H9 (cell line): ENCODE results near the gene PUM2. TPM values are rescaled to one million over a fixed set of nuclear protein-coding genes. Genes with fewer than 3 reads are reported as not detected.

Experiments used
- DNase-seq: peaks from one replicate; pipeline ENCODE4 v3.0.0-alpha.2; 2017
- H2AFZ ChIP-seq: one replicate; pipeline ENCODE4 v1.6.1; 2013; ENCODE audit warnings: mild to moderate bottlenecking, low read length, control low read depth, moderate library complexity
- H2AK5ac ChIP-seq: 2 replicates; pipeline ENCODE4 v1.6.1; 2013; ENCODE audit warnings: low read length, control low read depth, mixed read lengths; ENCODE audit not compliant: insufficient read length
- H2BK120ac ChIP-seq: one replicate; pipeline ENCODE4 v1.6.1; 2013; ENCODE audit warnings: low read depth, mild to moderate bottlenecking, low read length, control low read depth, inconsistent platforms; ENCODE audit not compliant: poor library complexity, severe bottlenecking
- H2BK12ac ChIP-seq: 2 replicates; pipeline ENCODE4 v1.6.1; 2013; ENCODE audit warnings: low read length, control low read depth, mixed read lengths, low read depth; ENCODE audit not compliant: insufficient read length
- H2BK15ac ChIP-seq: 2 replicates; pipeline ENCODE4 v1.6.1; 2013; ENCODE audit warnings: low read depth, low read length, control low read depth
- H2BK20ac ChIP-seq: one replicate; pipeline ENCODE4 v1.6.1; 2013; ENCODE audit warnings: low read depth, mild to moderate bottlenecking, low read length, control low read depth, inconsistent platforms; ENCODE audit not compliant: poor library complexity, severe bottlenecking
- H2BK5ac ChIP-seq: 2 replicates; pipeline ENCODE4 v1.6.1; 2013; ENCODE audit warnings: low read length, control low read depth, mixed read lengths; ENCODE audit not compliant: insufficient read length
- H3K14ac ChIP-seq: 2 replicates; pipeline ENCODE4 v1.6.1; 2013; ENCODE audit warnings: low read length, control low read depth; ENCODE audit not compliant: insufficient read depth
- H3K18ac ChIP-seq: 2 replicates; pipeline ENCODE4 v1.6.1; 2013; ENCODE audit warnings: low read depth, mild to moderate bottlenecking, mixed read lengths, low read length, control low read depth; ENCODE audit not compliant: insufficient read length
- H3K23ac ChIP-seq: 2 replicates; pipeline ENCODE4 v1.6.1; 2013; ENCODE audit warnings: low read length, control low read depth, mixed read lengths, low read depth; ENCODE audit not compliant: insufficient read length
- H3K23me2 ChIP-seq: 2 replicates; pipeline ENCODE4 v1.6.1; 2013; ENCODE audit warnings: low read depth, mild to moderate bottlenecking, mixed read lengths, low read length, control low read depth; ENCODE audit not compliant: insufficient read length, poor library complexity, severe bottlenecking
- H3K27ac ChIP-seq: 2 replicates; pipeline ENCODE4 v1.5.1; 2013; ENCODE audit warnings: low read length, control low read depth, mixed read lengths, low read depth; ENCODE audit not compliant: insufficient read length
- H3K27me3 ChIP-seq: 2 replicates; pipeline ENCODE4 v1.6.1; 2013; ENCODE audit warnings: low read length, control low read depth, inconsistent platforms; ENCODE audit not compliant: insufficient read depth
- H3K4ac ChIP-seq: 2 replicates; pipeline ENCODE4 v1.6.1; 2013; ENCODE audit warnings: low read depth, mild to moderate bottlenecking, control low read depth, inconsistent platforms, low read length, moderate library complexity
- H3K4me1 ChIP-seq: 2 replicates; pipeline ENCODE4 v1.6.1; 2013; ENCODE audit warnings: low read length, control low read depth, inconsistent platforms; ENCODE audit not compliant: insufficient read depth
- H3K4me2 ChIP-seq: 2 replicates; pipeline ENCODE4 v1.6.1; 2013; ENCODE audit warnings: low read length, control low read depth, mixed read lengths; ENCODE audit not compliant: insufficient read length, insufficient read depth
- H3K56ac ChIP-seq: 2 replicates; pipeline ENCODE4 v1.6.1; 2013; ENCODE audit warnings: low read depth, mild to moderate bottlenecking, mixed read lengths, low read length, control low read depth; ENCODE audit not compliant: insufficient read length
- H3K79me1 ChIP-seq: 2 replicates; pipeline ENCODE4 v1.6.1; 2013; ENCODE audit warnings: low read depth, mild to moderate bottlenecking, moderate library complexity, low read length, control low read depth, inconsistent platforms; ENCODE audit not compliant: insufficient read depth, poor library complexity, severe bottlenecking
- H3K79me2 ChIP-seq: 2 replicates; pipeline ENCODE4 v1.6.1; 2013; ENCODE audit warnings: low read length, control low read depth, inconsistent platforms; ENCODE audit not compliant: insufficient read depth
- H3K9ac ChIP-seq: 2 replicates; pipeline ENCODE4 v1.6.1; 2013; ENCODE audit warnings: low read length, control low read depth, mixed read lengths; ENCODE audit not compliant: insufficient read length; ENCODE audit errors: extremely low read depth
- H3K9me3 ChIP-seq: one replicate; pipeline ENCODE4 v1.6.1; 2013; ENCODE audit warnings: low read depth, low read length, inconsistent platforms; ENCODE audit not compliant: control insufficient read depth
- H3T11ph ChIP-seq: one replicate; pipeline ENCODE4 v1.6.1; 2013; ENCODE audit warnings: mild to moderate bottlenecking, low read length, control low read depth, inconsistent platforms
- H4K20me1 ChIP-seq: one replicate; pipeline ENCODE4 v1.6.1; 2013; ENCODE audit not compliant: control insufficient read depth, insufficient read length, insufficient read depth
- H4K5ac ChIP-seq: 2 replicates; pipeline ENCODE4 v1.6.1; 2013; ENCODE audit warnings: low read depth, mild to moderate bottlenecking, mixed read lengths, low read length, control low read depth; ENCODE audit not compliant: insufficient read length
- H4K8ac ChIP-seq: replicated peaks from 2 replicates; pipeline ENCODE4 v1.6.1; 2013; ENCODE audit warnings: low read length, control low read depth, mixed read lengths, low read depth; ENCODE audit not compliant: insufficient read length
- H4K91ac ChIP-seq: 2 replicates; pipeline ENCODE4 v1.6.1; 2013; ENCODE audit warnings: low read depth, mild to moderate bottlenecking, moderate library complexity, mixed read lengths, low read length, control low read depth; ENCODE audit not compliant: insufficient read length
- H3K27ac Mint-ChIP-seq, 3 experiments: 2 replicates in 2 of 3; 3 replicates in 1 of 3; pipeline ENCODE4 v1.8.0; 2020 to 2021; ENCODE audit warnings: mixed read lengths in 3 of 3, mild to moderate bottlenecking in 1 of 3, moderate library complexity in 1 of 3
- H3K27me3 Mint-ChIP-seq: 2 replicates; pipeline ENCODE4 v1.8.0; 2021; ENCODE audit warnings: low read depth, mild to moderate bottlenecking, moderate library complexity, mixed read lengths
- H3K36me3 Mint-ChIP-seq, 3 experiments: 2 replicates in 2 of 3; 3 replicates in 1 of 3; pipeline ENCODE4 v1.8.0; 2020 to 2021; ENCODE audit warnings: low read depth in 3 of 3, mixed read lengths in 3 of 3; ENCODE audit not compliant: insufficient read depth in 1 of 3
- H3K4me1 Mint-ChIP-seq, 2 experiments: 2 replicates each; pipeline ENCODE4 v1.8.0; 2020; ENCODE audit warnings: mixed read lengths in 2 of 2
- H3K4me3 Mint-ChIP-seq, 2 experiments: 2 replicates in 1 of 2; 3 replicates in 1 of 2; pipeline ENCODE4 v1.8.0; 2020 to 2021; ENCODE audit warnings: mild to moderate bottlenecking in 2 of 2, mixed read lengths in 2 of 2, moderate library complexity in 1 of 2
- H3K9me3 Mint-ChIP-seq, 2 experiments: 2 replicates in 1 of 2; 3 replicates in 1 of 2; pipeline ENCODE4 v1.8.0; 2020; ENCODE audit warnings: mild to moderate bottlenecking in 2 of 2, mixed read lengths in 2 of 2, moderate library complexity in 1 of 2
- WGBS: extraction: QIAGEN DNeasy Blood & Tissue Kit; methylation state at CpG from one replicate; pipeline ENCODE4 v1.1.7; 2013; ENCODE audit warnings: missing lambda C conversion rate, low lambda C conversion rate, mixed read lengths; ENCODE audit not compliant: insufficient read length; ENCODE audit errors: extremely low coverage; 5-methylcytosine and 5-hydroxymethylcytosine counted together
- total RNA-seq: library from RNA; stranded (reverse); gene quantifications from 2 replicates; pipeline ENCODE4 v1.2.1, GENCODE V29; 2021
- TF ChIP-seq, protein P1 (sequence below): fragments of 200-600 bp; sonication (generic); conservative IDR thresholded peaks from 3 replicates; pipeline ENCODE4 v1.8.0; 2021; ENCODE audit warnings: antibody characterized with exemption, mild to moderate bottlenecking

The PUM2 gene
- total RNA-seq, 1 experiment from 2014 or later: 96.6 TPM

DNA sequence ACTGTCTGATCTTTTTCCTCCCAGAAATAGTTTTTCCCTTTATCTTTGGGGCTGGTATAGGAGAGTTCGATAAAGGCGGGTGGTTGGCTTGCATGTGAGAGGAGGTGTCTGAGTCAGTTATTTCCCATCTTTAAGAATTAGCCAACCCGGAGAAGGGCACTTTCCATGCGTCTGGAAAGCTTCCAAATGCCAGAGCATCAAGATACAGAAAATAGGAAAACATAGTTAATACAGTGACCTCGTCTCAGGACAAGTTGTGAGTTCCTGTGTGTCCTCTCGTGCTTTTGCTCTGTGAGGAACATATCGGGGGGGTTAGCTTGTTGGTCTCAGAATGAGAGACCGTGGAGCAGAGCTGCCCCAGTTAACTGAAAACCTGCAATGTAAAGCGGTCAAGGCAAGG is 18.7 kb upstream of the PUM2 start:
- no peaks in the 10 kb centered on the region for H3K79me2 ChIP-seq
- no peak for DNase-seq
- no peak overlapping the region for H4K91ac ChIP-seq
- no peak overlapping the region for H4K5ac ChIP-seq
- no CpG with 5 or more reads among the region's 9 CpGs for WGBS
- H3K9me3 Mint-ChIP-seq: peaks cover 12 to 18% of the 10 kb centered on the region in 2 experiments
- H3K4me1 Mint-ChIP-seq: peaks cover 6% of the 10 kb centered on the region in 2 experiments; a peak in 2 of 4 replicates
- no peak overlapping the region for H3K27ac ChIP-seq
- H3K27me3 ChIP-seq: peaks cover 2% of the 10 kb centered on the region; the same call in 1 of the 2 replicates
- H3K9ac ChIP-seq: no peak overlapping the region
- no peak overlapping the region for H2BK12ac ChIP-seq
- H2AK5ac ChIP-seq: no peak overlapping the region
- no peak overlapping the region for H3K56ac ChIP-seq
- H4K8ac ChIP-seq: no peak overlapping the region
- H3K4me2 ChIP-seq: no peak overlapping the region
- H2AFZ ChIP-seq: no peak overlapping the region
- H3K4me3 Mint-ChIP-seq: no peak overlapping the region
- no peak overlapping the region for H3K14ac ChIP-seq
- H4K20me1 ChIP-seq: no peaks in the 10 kb centered on the region
- no peaks in the 10 kb centered on the region for H3K79me1 ChIP-seq
- no peak overlapping the region for H2BK5ac ChIP-seq
- no peak overlapping the region for H2BK20ac ChIP-seq
- no peak overlapping the region for H3K23ac ChIP-seq
- H3K4ac ChIP-seq: no peak overlapping the region
- no peak overlapping the region for H2BK120ac ChIP-seq
- peaks cover 0 to 5% (median 0%) of the 10 kb centered on the region in 3 experiments; a peak in 2 of 7 replicates for H3K36me3 Mint-ChIP-seq
- H3K27me3 Mint-ChIP-seq: peaks cover 17% of the 10 kb centered on the region; the same call in 1 of the 2 replicates
- H3K9me3 ChIP-seq: peaks cover 3% of the 10 kb centered on the region
- no peak overlapping the region for H2BK15ac ChIP-seq
- TF ChIP-seq, protein P1, sequence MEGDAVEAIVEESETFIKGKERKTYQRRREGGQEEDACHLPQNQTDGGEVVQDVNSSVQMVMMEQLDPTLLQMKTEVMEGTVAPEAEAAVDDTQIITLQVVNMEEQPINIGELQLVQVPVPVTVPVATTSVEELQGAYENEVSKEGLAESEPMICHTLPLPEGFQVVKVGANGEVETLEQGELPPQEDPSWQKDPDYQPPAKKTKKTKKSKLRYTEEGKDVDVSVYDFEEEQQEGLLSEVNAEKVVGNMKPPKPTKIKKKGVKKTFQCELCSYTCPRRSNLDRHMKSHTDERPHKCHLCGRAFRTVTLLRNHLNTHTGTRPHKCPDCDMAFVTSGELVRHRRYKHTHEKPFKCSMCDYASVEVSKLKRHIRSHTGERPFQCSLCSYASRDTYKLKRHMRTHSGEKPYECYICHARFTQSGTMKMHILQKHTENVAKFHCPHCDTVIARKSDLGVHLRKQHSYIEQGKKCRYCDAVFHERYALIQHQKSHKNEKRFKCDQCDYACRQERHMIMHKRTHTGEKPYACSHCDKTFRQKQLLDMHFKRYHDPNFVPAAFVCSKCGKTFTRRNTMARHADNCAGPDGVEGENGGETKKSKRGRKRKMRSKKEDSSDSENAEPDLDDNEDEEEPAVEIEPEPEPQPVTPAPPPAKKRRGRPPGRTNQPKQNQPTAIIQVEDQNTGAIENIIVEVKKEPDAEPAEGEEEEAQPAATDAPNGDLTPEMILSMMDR: no peak
- no peak overlapping the region for H3K18ac ChIP-seq
- H3K27ac Mint-ChIP-seq: no peak overlapping the region
- no peaks in the 10 kb centered on the region for H3K4me1 ChIP-seq
- no peaks in the 10 kb centered on the region for H3K23me2 ChIP-seq
- H3T11ph ChIP-seq: no peak overlapping the region
